Measurements from ENCODE around the gene MT1HL1. TPM values are rescaled to one million over a fixed set of nuclear protein-coding genes. Genes with fewer than 3 reads are reported as not detected.

The MT1HL1 gene
- not detected in 2 replicates for total RNA-seq

- DNase-seq (ENCODE audit: low spot score) = no peak
- Mint-ChIP-seq H3K4me3 (no peak within 1 kb of the TSS), H3K27ac (no peak within 1 kb of the TSS), H3K27me3 (ENCODE audit: insufficient read depth) (peaks cover 1% of the 10 kb centered on the region), H3K36me3 (ENCODE audit: low read depth) (no peaks in the 10 kb centered on the region), H3K4me1 (ENCODE audit: low read depth) (no peaks in the 10 kb centered on the region), H3K9me3 (no peaks in the 10 kb centered on the region)
- intact Hi-C loops (cut with micrococcal nuclease) = no loop called here
These were observed at the start of gene MT1HL1 for GRCh38 chr1:237004116-237004515. Gene MT1HL1, minus strand, starts transcription at chr1:237004441. Its CDS starts 69 bp downstream, at chr1:237004372.

- Mint-ChIP-seq H3K27me3 (ENCODE audit: insufficient read depth) (peaks cover 7% of the 10 kb centered on the region), H3K9me3 (no peaks in the 10 kb centered on the region), H3K36me3 (ENCODE audit: low read depth) (no peaks in the 10 kb centered on the region), H3K4me3 (no peak overlapping the region), H3K27ac (no peak overlapping the region), H3K4me1 (ENCODE audit: low read depth) (no peaks in the 10 kb centered on the region)
- DNase-seq (ENCODE audit: low spot score) = no peak
- intact Hi-C loops (cut with micrococcal nuclease) = no loop called here
These were observed 46.7 kb upstream of the MT1HL1 start for GRCh38 chr1:237050915-237051314.

GRCh38 chr1:237050185-237050584, 45.9 kb upstream of the MT1HL1 start:
- intact Hi-C loops (cut with micrococcal nuclease) = no loop called here
- no peak for DNase-seq (ENCODE audit: low spot score)
- Mint-ChIP-seq H3K27ac (no peak overlapping the region), H3K27me3 (ENCODE audit: insufficient read depth) (peaks cover 12% of the 10 kb centered on the region), H3K9me3 (no peaks in the 10 kb centered on the region), H3K36me3 (ENCODE audit: low read depth) (no peaks in the 10 kb centered on the region), H3K4me3 (no peak overlapping the region), H3K4me1 (ENCODE audit: low read depth) (no peaks in the 10 kb centered on the region)

GRCh38 chr1:237048803-237049202, 44.6 kb upstream of the MT1HL1 start:
- no peaks in the 10 kb centered on the region for H3K36me3 Mint-ChIP-seq (ENCODE audit: low read depth)
- peaks cover 24% of the 10 kb centered on the region for H3K27me3 Mint-ChIP-seq (ENCODE audit: insufficient read depth)
- H3K4me1 Mint-ChIP-seq (ENCODE audit: low read depth) = no peaks in the 10 kb centered on the region
- H3K9me3 Mint-ChIP-seq = no peaks in the 10 kb centered on the region
- H3K27ac Mint-ChIP-seq = no peak overlapping the region
- DNase-seq (ENCODE audit: low spot score) = no peak
- no peak overlapping the region for H3K4me3 Mint-ChIP-seq
- intact Hi-C loops (cut with micrococcal nuclease) = loop anchor here (10.0 kb wide), 1 partner anchor 294 kb away; no protein-coding TSS in a partner anchor

GRCh38 chr1:237045278-237046016, 41.2 kb upstream of the MT1HL1 start:
- DNase-seq (ENCODE audit: low spot score) = no peak

GRCh38 chr1:237043846-237044636, 39.8 kb upstream of the MT1HL1 start:
- no peaks in the 10 kb centered on the region for H3K9me3 Mint-ChIP-seq
- H3K27ac Mint-ChIP-seq = no peak overlapping the region
- peaks cover 44% of the 10 kb centered on the region for H3K27me3 Mint-ChIP-seq (ENCODE audit: insufficient read depth)
- H3K36me3 Mint-ChIP-seq (ENCODE audit: low read depth) = no peaks in the 10 kb centered on the region
- no peak for DNase-seq (ENCODE audit: low spot score)
- no peak overlapping the region for H3K4me3 Mint-ChIP-seq
- intact Hi-C loops (cut with micrococcal nuclease) = loop anchor here (10.0 kb wide), 1 partner anchor 289 kb away; no protein-coding TSS in a partner anchor
- peaks cover 4% of the 10 kb centered on the region for H3K4me1 Mint-ChIP-seq (ENCODE audit: low read depth)

More at GRCh38 chr1:237045278-237046016, 41.2 kb upstream of the MT1HL1 start:
- H3K36me3 Mint-ChIP-seq (ENCODE audit: low read depth) = no peaks in the 10 kb centered on the region
- no peak overlapping the region for H3K4me3 Mint-ChIP-seq
- intact Hi-C loops (cut with micrococcal nuclease) = loop anchor here (10.0 kb wide), 1 partner anchor 291 kb away; no protein-coding TSS in a partner anchor
- peaks cover 4% of the 10 kb centered on the region for H3K4me1 Mint-ChIP-seq (ENCODE audit: low read depth)
- no peak overlapping the region for H3K27ac Mint-ChIP-seq
- peaks cover 41% of the 10 kb centered on the region for H3K27me3 Mint-ChIP-seq (ENCODE audit: insufficient read depth)
- no peaks in the 10 kb centered on the region for H3K9me3 Mint-ChIP-seq

- Mint-ChIP-seq H3K4me1 (ENCODE audit: low read depth) (peaks cover 4% of the 10 kb centered on the region), H3K36me3 (ENCODE audit: low read depth) (no peaks in the 10 kb centered on the region), H3K27me3 (ENCODE audit: insufficient read depth) (peaks cover 52% of the 10 kb centered on the region), H3K9me3 (no peaks in the 10 kb centered on the region), H3K27ac (no peak overlapping the region), H3K4me3 (no peak overlapping the region)
- intact Hi-C loops (cut with micrococcal nuclease) = loop anchor here (10.0 kb wide), 1 partner anchor 288 kb away; no protein-coding TSS in a partner anchor
- DNase-seq (ENCODE audit: low spot score) = no peak
These were observed 38.8 kb upstream of the MT1HL1 start for GRCh38 chr1:237042892-237043576.

- intact Hi-C loops (cut with micrococcal nuclease) = loop anchor here (10.0 kb wide), 1 partner anchor 288 kb away; no protein-coding TSS in a partner anchor
- no peaks in the 10 kb centered on the region for H3K9me3 Mint-ChIP-seq
- peaks cover 52% of the 10 kb centered on the region for H3K27me3 Mint-ChIP-seq (ENCODE audit: insufficient read depth)
- peaks cover 4% of the 10 kb centered on the region for H3K4me1 Mint-ChIP-seq (ENCODE audit: low read depth)
- no peak overlapping the region for H3K4me3 Mint-ChIP-seq
- no peaks in the 10 kb centered on the region for H3K36me3 Mint-ChIP-seq (ENCODE audit: low read depth)
- no peak overlapping the region for H3K27ac Mint-ChIP-seq
- no peak for DNase-seq (ENCODE audit: low spot score)
These were observed 38.3 kb upstream of the MT1HL1 start for GRCh38 chr1:237042526-237042891.

GRCh38 chr1:237041795-237042525, 37.7 kb upstream of the MT1HL1 start, which contains the start of gene RYR2:
Gene RYR2, plus strand, starts transcription at chr1:237042184. Its CDS starts 338 bp downstream, at chr1:237042522.
- Mint-ChIP-seq H3K27me3 (ENCODE audit: insufficient read depth) (peaks cover 52% of the 10 kb centered on the region), H3K4me3 (peak within 1 kb of the TSS; percentile 32), H3K4me1 (ENCODE audit: low read depth) (peaks cover 4% of the 10 kb centered on the region), H3K9me3 (no peaks in the 10 kb centered on the region), H3K36me3 (ENCODE audit: low read depth) (no peaks in the 10 kb centered on the region), H3K27ac (peak within 1 kb of the TSS; percentile 31)
- intact Hi-C loops (cut with micrococcal nuclease) = loop anchor here (10.0 kb wide), 1 partner anchor 287 kb away; no protein-coding TSS in a partner anchor
- no peak for DNase-seq (ENCODE audit: low spot score)

GRCh38 chr1:237041461-237041794, 37.2 kb upstream of the MT1HL1 start:
- Mint-ChIP-seq H3K27me3 (ENCODE audit: insufficient read depth) (peaks cover 52% of the 10 kb centered on the region), H3K27ac (peak overlapping the region; percentile 31), H3K9me3 (no peaks in the 10 kb centered on the region), H3K36me3 (ENCODE audit: low read depth) (no peaks in the 10 kb centered on the region), H3K4me1 (ENCODE audit: low read depth) (peaks cover 4% of the 10 kb centered on the region), H3K4me3 (peak overlapping the region; percentile 32)
- no peak for DNase-seq (ENCODE audit: low spot score)
- intact Hi-C loops (cut with micrococcal nuclease) = loop anchor here (10.0 kb wide), 1 partner anchor 287 kb away; no protein-coding TSS in a partner anchor

- Mint-ChIP-seq H3K27me3 (ENCODE audit: insufficient read depth) (peaks cover 50% of the 10 kb centered on the region), H3K4me3 (no peak overlapping the region)
These were observed 36.6 kb upstream of the MT1HL1 start for GRCh38 chr1:237040823-237041222.

GRCh38 chr1:237038211-237038610, 34.0 kb upstream of the MT1HL1 start:
- H3K27me3 Mint-ChIP-seq (ENCODE audit: insufficient read depth) = peaks cover 29% of the 10 kb centered on the region
- intact Hi-C loops (cut with micrococcal nuclease) = no loop called here
- H3K4me3 Mint-ChIP-seq = no peak overlapping the region
- H3K4me1 Mint-ChIP-seq (ENCODE audit: low read depth) = peaks cover 4% of the 10 kb centered on the region
- no peak overlapping the region for H3K27ac Mint-ChIP-seq
- H3K36me3 Mint-ChIP-seq (ENCODE audit: low read depth) = no peaks in the 10 kb centered on the region
- H3K9me3 Mint-ChIP-seq = no peaks in the 10 kb centered on the region
- DNase-seq (ENCODE audit: low spot score) = no peak

More at GRCh38 chr1:237040823-237041222, 36.6 kb upstream of the MT1HL1 start:
- DNase-seq (ENCODE audit: low spot score) = no peak
- H3K36me3 Mint-ChIP-seq (ENCODE audit: low read depth) = no peaks in the 10 kb centered on the region
- intact Hi-C loops (cut with micrococcal nuclease) = loop anchor here (10.0 kb wide), 1 partner anchor 286 kb away; no protein-coding TSS in a partner anchor
- peaks cover 4% of the 10 kb centered on the region for H3K4me1 Mint-ChIP-seq (ENCODE audit: low read depth)
- no peak overlapping the region for H3K27ac Mint-ChIP-seq
- H3K9me3 Mint-ChIP-seq = no peaks in the 10 kb centered on the region
